HepG2 (cell line): ENCODE measurements around the gene LGR6. TPM values are rescaled to one million over a fixed set of nuclear protein-coding genes. Genes with fewer than 3 reads are reported as not detected.

Source experiments
- ATAC-seq: fragments of 200-7000 bp; cut with Tn5 transposase; 3 replicates; pipeline ENCODE4 v1.9.1; 2020; ENCODE audit warnings: mild to moderate bottlenecking, moderate library complexity
- BruUV-seq: library from RNA; stranded (reverse); fragments of 400-500 nt; replicated peaks from 2 replicates; lab custom pipeline; 2021; lab: Mats Ljungman, UMichigan
- CTCF ChIA-PET: fragments of 300-600 bp; formaldehyde crosslinking; extraction: SDS; loops from one replicate; lab custom pipeline; 2021; ENCODE audit warnings: low total read pairs, inconsistent platforms, low intra/inter-chr PET ratio; lab: Yijun Ruan, JAX
- POLR2A ChIA-PET: fragments of 350-600 bp; sonication (Branson Sonifier 250); formaldehyde crosslinking; loops from one replicate; lab custom pipeline; 2020; ENCODE audit warnings: antibody characterized with exemption, inconsistent platforms; lab: Yijun Ruan, JAX
- DNase-seq: peaks from one replicate; pipeline ENCODE4 v3.0.0-alpha.2; 2015; ENCODE audit warnings: low spot score
- FAIRE-seq: peaks from 3 replicates; lab custom pipeline; 2011; peaks lifted over from hg19 to GRCh38; lab: Jason Lieb, UNC
- H2AFZ ChIP-seq: one replicate; pipeline ENCODE4 v1.6.1; 2011; ENCODE audit warnings: low read length, inconsistent platforms
- H3K27ac ChIP-seq: fragments of 300-600 bp; 3 replicates; pipeline ENCODE4 v1.8.0; 2011; ENCODE audit warnings: mixed run types, mild to moderate bottlenecking, mixed read lengths, low read length, inconsistent platforms; ENCODE audit not compliant: insufficient read depth; ENCODE audit errors: extremely low read length
- H3K27me3 ChIP-seq, 2 experiments: fragments of 200-600 bp in 1 of 2; 2 replicates in 1 of 2; 3 replicates in 1 of 2; pipeline versions ENCODE4 v1.6.0 to v1.8.0; 2011; ENCODE audit warnings: low read length in 2 of 2, mild to moderate bottlenecking in 2 of 2, moderate library complexity in 2 of 2, inconsistent platforms in 1 of 2; ENCODE audit not compliant: insufficient read depth in 2 of 2, control insufficient read depth in 1 of 2
- H3K36me3 ChIP-seq, 2 experiments: fragments of 200-600 bp in 1 of 2; replicated peaks in 1 of 2; 2 replicates in 1 of 2; 3 replicates in 1 of 2; pipeline versions ENCODE4 v1.5.1 to v1.8.0; 2011; ENCODE audit warnings: low read length in 2 of 2, inconsistent platforms in 1 of 2; ENCODE audit not compliant: insufficient read depth in 2 of 2, control insufficient read depth in 1 of 2
- H3K4me1 ChIP-seq: 2 replicates; pipeline ENCODE4 v1.5.1; 2012; ENCODE audit warnings: low read length, inconsistent platforms; ENCODE audit not compliant: insufficient read depth
- H3K4me2 ChIP-seq: 2 replicates; pipeline ENCODE4 v1.6.0; 2011; ENCODE audit warnings: low read depth, low read length, inconsistent platforms
- H3K4me3 ChIP-seq, 3 experiments: fragments of 200-600 bp in 1 of 3; sonication (generic), shearing (Covaris generic) in 1 of 3; replicated peaks in 1 of 3; 2 replicates each; pipeline ENCODE4 v1.5.1; 2011 to 2016; ENCODE audit warnings: low read length in 3 of 3, inconsistent platforms in 2 of 3, low read depth in 2 of 3, mild to moderate bottlenecking in 2 of 3, control low read depth in 1 of 3, mixed read lengths in 1 of 3; ENCODE audit not compliant: insufficient read depth in 1 of 3
- H3K79me2 ChIP-seq: one replicate; pipeline ENCODE4 v1.6.1; 2011; ENCODE audit warnings: low read length, inconsistent platforms; ENCODE audit not compliant: insufficient read depth
- H3K9ac ChIP-seq: 2 replicates; pipeline ENCODE4 v1.6.0; 2011; ENCODE audit warnings: mild to moderate bottlenecking, low read depth, low read length, inconsistent platforms; ENCODE audit not compliant: insufficient read depth
- H3K9me3 ChIP-seq: 2 replicates; pipeline ENCODE4 v1.5.1; 2012; ENCODE audit warnings: mild to moderate bottlenecking, low read length
- H4K20me1 ChIP-seq: 2 replicates; pipeline ENCODE4 v1.6.0; 2011; ENCODE audit warnings: inconsistent platforms, mild to moderate bottlenecking, low read length, moderate library complexity; ENCODE audit not compliant: insufficient read depth
- ARID2 ChIP-seq: sonication (generic); formaldehyde crosslinking; IDR thresholded peaks from 2 replicates; pipeline ENCODE4 v1.8.1; 2022; ENCODE audit warnings: mild to moderate bottlenecking, missing genetic modification reagents, borderline replicate concordance
- MED8 ChIP-seq: sonication (generic); formaldehyde crosslinking; IDR thresholded peaks from 2 replicates; pipeline ENCODE4 v1.8.1; 2023; ENCODE audit warnings: mild to moderate bottlenecking, missing genetic modification reagents; ENCODE audit not compliant: insufficient replicate concordance
- NFIC ChIP-seq: IDR thresholded peaks from 2 replicates; pipeline ENCODE4 v1.6.1; 2012; ENCODE audit warnings: mild to moderate bottlenecking, low read length, inconsistent platforms
- SOX13 ChIP-seq, 3 experiments: fragments of 450-650 bp in 1 of 3; sonication (generic) in 1 of 3; formaldehyde crosslinking in 1 of 3; IDR thresholded peaks in 2 of 3; conservative IDR thresholded peaks in 1 of 3; 2 replicates each; pipeline versions ENCODE4 v1.5.0 to v1.6.1; 2016 to 2020; ENCODE audit warnings: antibody characterized with exemption in 1 of 3, mild to moderate bottlenecking in 1 of 3, missing compliant biosample characterization in 1 of 3, missing genetic modification reagents in 1 of 3, moderate library complexity in 1 of 3
- SPEN ChIP-seq: sonication (generic); formaldehyde crosslinking; IDR thresholded peaks from 2 replicates; pipeline ENCODE4 v1.5.1; 2020; ENCODE audit warnings: low read depth, mild to moderate bottlenecking, missing genetic modification reagents
- TRIM24 ChIP-seq: sonication (generic); formaldehyde crosslinking; IDR thresholded peaks from 2 replicates; pipeline ENCODE4 v1.8.0; 2022; ENCODE audit warnings: mild to moderate bottlenecking, missing genetic modification reagents
- ZFP41 ChIP-seq: sonication (generic); formaldehyde crosslinking; IDR thresholded peaks from 2 replicates; pipeline ENCODE4 v1.4.0; 2020; ENCODE audit warnings: mild to moderate bottlenecking, missing genetic modification reagents, borderline replicate concordance
- ZNF234 ChIP-seq: sonication (generic); formaldehyde crosslinking; conservative IDR thresholded peaks from 2 replicates; pipeline ENCODE4 v1.5.1; 2020; ENCODE audit warnings: mild to moderate bottlenecking, missing genetic modification reagents
- ZNF274 ChIP-seq: sonication (generic); formaldehyde crosslinking; IDR thresholded peaks from 2 replicates; pipeline ENCODE4 v1.5.1; 2020; ENCODE audit warnings: mild to moderate bottlenecking, missing genetic modification reagents
- ZNF430 ChIP-seq: sonication (generic); formaldehyde crosslinking; IDR thresholded peaks from 2 replicates; pipeline ENCODE4 v1.9.0; 2021; ENCODE audit warnings: mild to moderate bottlenecking, missing genetic modification reagents
- WGBS: methylation state at CpG from one replicate; pipeline ENCODE4 v1.1.6; 2017; ENCODE audit warnings: low lambda C conversion rate; 5-methylcytosine and 5-hydroxymethylcytosine counted together
- in situ Hi-C: cut with HindIII; loops from 2 replicates; pipeline ENCODE4 v1.10.0; 2017; ENCODE audit warnings: low pct_unique_long_range_greater_than_20kb; ENCODE audit not compliant: extremely low pct_ligation_motif_present
- intact Hi-C: fragments of 100-400 bp; cut with micrococcal nuclease; formaldehyde crosslinking; loops from one replicate; pipeline ENCODE4 v1.10.0; 2022; ENCODE audit not compliant: unreplicated experiment
- polyA plus RNA-seq, 8 experiments: library from polyadenylated mRNA; depleted of rRNA in 3 of 8; stranded (reverse) in 7 of 8; unstranded in 1 of 8; fragments of >200 nt; fragmentation: Illumina TruSeq in 4 of 8; extraction: Trizol in 4 of 8; gene quantifications; 2 replicates each; pipeline versions ENCODE4 v1.2.1 to v1.2.3, GENCODE V29; 2011 to 2016; ENCODE audit warnings: low read depth in 4 of 8, missing spikeins in 1 of 8, mixed read lengths in 1 of 8; ENCODE audit not compliant: insufficient read depth in 1 of 8
- total RNA-seq, 5 experiments: library from RNA; depleted of rRNA; stranded (reverse); fragments of >200 nt; fragmentation: Illumina TruSeq; extraction: Trizol; gene quantifications; 2 replicates each; pipeline ENCODE4 v1.2.3, GENCODE V29; 2016; ENCODE audit warnings: low read depth in 1 of 5
- TF ChIP-seq, protein P1 (sequence below): IDR thresholded peaks from 2 replicates; pipeline ENCODE4 v1.6.1; 2016; ENCODE audit warnings: mild to moderate bottlenecking, missing biosample characterization, missing genetic modification reagents
- TF ChIP-seq, protein P2 (sequence below): sonication (generic); formaldehyde crosslinking; IDR thresholded peaks from 2 replicates; pipeline ENCODE4 v1.9.0; 2021; ENCODE audit warnings: missing genetic modification reagents, mild to moderate bottlenecking, borderline replicate concordance
- TF ChIP-seq, protein P3 (sequence below): sonication (generic); formaldehyde crosslinking; IDR thresholded peaks from 2 replicates; pipeline ENCODE4 v1.8.0; 2022; ENCODE audit warnings: low read depth, missing genetic modification reagents

Gene LGR6
- total and polyA plus RNA-seq, 2 of the 13 experiments (the other 11 are each of a cell fraction or from before 2014, with no cell fraction given) = 0.07 TPM; not detected in 1

DNA sequence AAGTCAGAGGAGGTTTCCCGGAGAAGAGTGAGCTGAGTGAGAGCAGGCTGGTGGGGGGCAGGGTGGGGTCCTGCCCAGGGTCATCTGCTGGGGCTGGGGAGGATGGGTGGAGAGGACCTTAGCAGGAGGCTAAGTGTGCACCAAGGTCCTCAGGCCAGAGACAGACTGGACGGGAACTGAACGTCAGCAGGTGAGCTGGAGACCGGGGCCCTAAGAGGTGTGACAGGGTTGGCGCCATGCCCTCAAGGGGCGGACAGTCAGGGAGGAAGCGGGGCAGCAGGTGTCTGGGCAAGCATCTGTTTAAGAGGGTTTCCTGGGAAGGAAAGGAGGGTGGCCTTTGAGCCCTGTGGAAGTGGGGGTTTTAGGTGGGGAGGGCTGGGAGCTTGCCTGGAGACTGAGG is 19.6 kb upstream of the LGR6 start:
- POLR2A ChIA-PET = no interaction called here
- DNase-seq = no peak
- Histone ChIP-seq H3K27me3 (peaks cover 4 to 18% of the 10 kb centered on the region in 2 experiments; a peak in 4 of 5 replicates), H3K4me2 (no peak overlapping the region), H4K20me1 (no peaks in the 10 kb centered on the region), H3K27ac (no peak overlapping the region), H3K4me1 (no peaks in the 10 kb centered on the region), H3K4me3 (no peak overlapping the region), H3K9ac (no peak overlapping the region), H2AFZ (no peak overlapping the region), H3K79me2 (no peaks in the 10 kb centered on the region)
- in situ Hi-C loops = no loop called here
- 43% methylated on average over 6 of the region's 7 CpGs for WGBS
- intact Hi-C loops = no loop called here
- no peak for TF ChIP-seq SPEN (CRISPR knock-in tag)
- TF ChIP-seq, protein P1, sequence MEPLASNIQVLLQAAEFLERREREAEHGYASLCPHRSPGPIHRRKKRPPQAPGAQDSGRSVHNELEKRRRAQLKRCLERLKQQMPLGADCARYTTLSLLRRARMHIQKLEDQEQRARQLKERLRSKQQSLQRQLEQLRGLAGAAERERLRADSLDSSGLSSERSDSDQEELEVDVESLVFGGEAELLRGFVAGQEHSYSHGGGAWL (CRISPR knock-in tag) = no peak
- TF ChIP-seq ZNF430 (CRISPR knock-in tag) = no peak
- TF ChIP-seq SOX13 (IDR thresholded peaks at IDR 0.05) = no peak
- TF ChIP-seq SOX13 (CRISPR knock-in tag; conservative IDR thresholded peaks at IDR 0.05 in 1 of 2, IDR thresholded peaks at IDR 0.05 in 1 of 2) = no peak
- TF ChIP-seq ZNF234 = no peak
- TF ChIP-seq, all 625 proteins: peak for 0
- BruUV-seq = no TSS peak
- FAIRE-seq (no peak), ATAC-seq (no peak)
- CTCF ChIA-PET = no interaction called here
- no peaks in the 10 kb centered on the region for H3K9me3 ChIP-seq
- no peaks in the 10 kb centered on the region for H3K36me3 ChIP-seq

DNA sequence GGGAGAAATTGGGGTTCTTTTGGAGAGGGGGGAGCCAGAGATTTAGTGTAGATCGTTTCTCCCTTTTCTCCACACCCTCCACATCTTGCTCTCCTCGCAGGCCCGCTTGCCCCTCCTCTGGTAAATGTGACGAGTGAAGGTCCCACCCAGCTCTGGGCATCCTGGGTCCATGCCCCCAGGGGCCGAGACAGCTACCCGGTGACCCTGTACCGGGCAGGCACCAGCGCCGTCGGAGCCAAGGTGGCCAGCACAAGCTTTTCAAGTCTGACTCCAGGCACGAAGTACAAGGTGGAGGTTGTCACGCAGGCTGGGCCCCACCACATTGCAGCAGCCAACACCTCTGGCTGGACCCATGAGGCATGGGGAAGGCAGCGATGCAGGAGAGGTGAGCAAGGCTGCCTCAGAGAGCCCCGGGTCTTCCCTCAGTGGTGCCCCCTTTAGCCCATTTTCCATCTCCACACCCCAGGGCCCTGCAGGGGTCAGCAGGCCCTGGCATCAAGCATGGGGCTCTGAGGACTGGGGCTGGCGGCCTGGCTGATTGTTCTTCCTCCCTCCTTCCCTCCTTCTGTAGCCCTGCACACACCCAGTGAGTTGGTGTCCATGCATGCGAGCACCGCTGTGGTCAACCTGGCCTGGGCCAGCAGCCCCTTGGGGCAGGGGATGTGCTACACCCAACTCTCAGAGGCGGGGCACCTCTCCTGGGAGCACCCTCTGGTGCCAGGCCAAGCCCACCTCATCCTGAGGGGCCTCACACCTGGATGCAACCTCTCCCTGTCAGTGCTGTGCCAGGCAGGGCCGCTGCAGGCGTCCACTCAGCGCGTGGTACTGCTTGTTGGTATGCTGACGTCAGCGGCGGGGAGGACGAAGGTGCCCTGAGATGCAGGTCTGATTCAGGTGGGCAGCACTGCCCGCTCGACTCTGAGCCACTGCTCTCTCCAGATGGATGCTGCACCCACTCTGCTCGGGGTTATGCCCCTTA is 16.4 kb upstream of the LGR6 start:
- FAIRE-seq (no peak), ATAC-seq (peak; percentile 55; the same call in 2 of the 3 replicates), DNase-seq (no peak)
- Histone ChIP-seq H3K9me3 (no peaks in the 10 kb centered on the region), H3K4me1 (no peaks in the 10 kb centered on the region), H3K4me3 (no peak overlapping the region), H2AFZ (no peak overlapping the region), H3K27me3 (peaks cover 11 to 33% of the 10 kb centered on the region in 2 experiments; a peak in 4 of 5 replicates), H3K36me3 (no peaks in the 10 kb centered on the region), H3K9ac (no peak overlapping the region), H3K79me2 (no peaks in the 10 kb centered on the region), H3K4me2 (no peak overlapping the region), H3K27ac (no peak overlapping the region), H4K20me1 (no peaks in the 10 kb centered on the region)
- in situ Hi-C loops (no loop called here), intact Hi-C loops (no loop called here)
- BruUV-seq = no TSS peak
- POLR2A ChIA-PET = no interaction called here
- WGBS = 62% methylated on average over 12 of the region's 29 CpGs
- CTCF ChIA-PET = no interaction called here
- TF ChIP-seq TRIM24 (CRISPR knock-in tag) (no peak), ARID2 (CRISPR knock-in tag) (no peak), ZFP41 (no peak), MED8 (CRISPR knock-in tag) (no peak), ZNF274 (no peak), NFIC (no peak)
- TF ChIP-seq, protein P2, sequence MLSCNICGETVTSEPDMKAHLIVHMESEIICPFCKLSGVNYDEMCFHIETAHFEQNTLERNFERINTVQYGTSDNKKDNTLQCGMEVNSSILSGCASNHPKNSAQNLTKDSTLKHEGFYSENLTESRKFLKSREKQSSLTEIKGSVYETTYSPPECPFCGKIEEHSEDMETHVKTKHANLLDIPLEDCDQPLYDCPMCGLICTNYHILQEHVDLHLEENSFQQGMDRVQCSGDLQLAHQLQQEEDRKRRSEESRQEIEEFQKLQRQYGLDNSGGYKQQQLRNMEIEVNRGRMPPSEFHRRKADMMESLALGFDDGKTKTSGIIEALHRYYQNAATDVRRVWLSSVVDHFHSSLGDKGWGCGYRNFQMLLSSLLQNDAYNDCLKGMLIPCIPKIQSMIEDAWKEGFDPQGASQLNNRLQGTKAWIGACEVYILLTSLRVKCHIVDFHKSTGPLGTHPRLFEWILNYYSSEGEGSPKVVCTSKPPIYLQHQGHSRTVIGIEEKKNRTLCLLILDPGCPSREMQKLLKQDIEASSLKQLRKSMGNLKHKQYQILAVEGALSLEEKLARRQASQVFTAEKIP (CRISPR knock-in tag) = no peak
- TF ChIP-seq, protein P3, sequence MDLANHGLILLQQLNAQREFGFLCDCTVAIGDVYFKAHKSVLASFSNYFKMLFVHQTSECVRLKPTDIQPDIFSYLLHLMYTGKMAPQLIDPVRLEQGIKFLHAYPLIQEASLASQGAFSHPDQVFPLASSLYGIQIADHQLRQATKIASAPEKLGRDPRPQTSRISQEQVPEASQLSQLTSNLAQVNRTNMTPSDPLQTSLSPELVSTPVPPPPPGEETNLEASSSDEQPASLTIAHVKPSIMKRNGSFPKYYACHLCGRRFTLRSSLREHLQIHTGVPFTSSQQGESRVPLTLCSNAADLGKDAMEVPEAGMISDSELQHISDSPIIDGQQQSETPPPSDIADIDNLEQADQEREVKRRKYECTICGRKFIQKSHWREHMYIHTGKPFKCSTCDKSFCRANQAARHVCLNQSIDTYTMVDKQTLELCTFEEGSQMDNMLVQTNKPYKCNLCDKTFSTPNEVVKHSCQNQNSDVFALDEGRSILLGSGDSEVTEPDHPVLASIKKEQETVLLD = no peak
